ENCODE results near the gene ZNF165. TPM values are rescaled to one million over a fixed set of nuclear protein-coding genes. Genes with fewer than 3 reads are reported as not detected.

The ZNF165 gene
- total and polyA plus RNA-seq, 2 of the 8 experiments (the other 6 are each of a cell fraction or from before 2014, with no cell fraction given): 1.2 to 9.3 TPM

DNA sequence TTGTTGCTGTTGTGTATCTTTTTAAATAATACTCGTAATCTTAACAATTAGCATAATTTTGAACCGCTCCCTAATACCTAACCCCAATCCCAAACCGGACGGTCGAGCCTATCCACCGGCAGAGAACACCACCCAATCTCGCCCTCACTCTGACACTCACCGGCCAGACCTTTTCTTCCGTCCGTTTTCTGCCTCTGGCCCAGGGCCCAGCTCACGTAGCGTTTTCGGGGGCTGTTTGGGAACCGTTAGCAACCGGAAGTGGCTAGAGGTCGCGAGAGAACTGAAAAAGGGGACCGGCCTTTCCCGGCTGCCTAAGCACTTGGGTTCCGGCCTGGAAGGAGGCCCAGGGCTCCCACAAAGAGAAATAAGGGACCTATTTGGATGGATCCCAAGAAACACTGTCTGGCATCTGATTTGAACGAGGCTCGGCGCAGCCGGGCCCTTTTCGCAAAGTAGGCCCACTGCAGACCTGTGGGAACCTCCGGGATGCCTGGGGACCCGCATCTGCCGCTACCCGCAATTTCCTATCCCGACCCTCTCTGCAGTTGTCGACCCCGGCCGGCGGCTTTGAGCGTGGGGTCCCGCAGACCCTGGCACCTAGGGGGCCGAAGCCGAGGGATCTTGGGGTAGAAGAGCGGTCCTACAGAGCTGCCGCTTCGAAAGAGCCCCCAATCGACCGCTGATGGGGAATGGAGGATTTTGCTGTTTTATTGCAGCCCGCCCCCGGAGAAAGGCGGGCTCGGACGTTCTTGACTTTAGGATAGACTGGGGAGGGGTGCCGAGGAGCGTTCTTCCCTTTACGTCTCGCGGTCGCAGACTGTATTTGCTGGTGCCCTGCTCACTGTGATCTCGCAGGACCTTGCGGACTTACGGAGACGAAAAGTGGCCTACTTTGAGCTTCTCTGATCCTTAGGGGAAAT is 56.5 kb downstream of the ZNF165 start (continued):
- TF ChIP-seq, protein P1, sequence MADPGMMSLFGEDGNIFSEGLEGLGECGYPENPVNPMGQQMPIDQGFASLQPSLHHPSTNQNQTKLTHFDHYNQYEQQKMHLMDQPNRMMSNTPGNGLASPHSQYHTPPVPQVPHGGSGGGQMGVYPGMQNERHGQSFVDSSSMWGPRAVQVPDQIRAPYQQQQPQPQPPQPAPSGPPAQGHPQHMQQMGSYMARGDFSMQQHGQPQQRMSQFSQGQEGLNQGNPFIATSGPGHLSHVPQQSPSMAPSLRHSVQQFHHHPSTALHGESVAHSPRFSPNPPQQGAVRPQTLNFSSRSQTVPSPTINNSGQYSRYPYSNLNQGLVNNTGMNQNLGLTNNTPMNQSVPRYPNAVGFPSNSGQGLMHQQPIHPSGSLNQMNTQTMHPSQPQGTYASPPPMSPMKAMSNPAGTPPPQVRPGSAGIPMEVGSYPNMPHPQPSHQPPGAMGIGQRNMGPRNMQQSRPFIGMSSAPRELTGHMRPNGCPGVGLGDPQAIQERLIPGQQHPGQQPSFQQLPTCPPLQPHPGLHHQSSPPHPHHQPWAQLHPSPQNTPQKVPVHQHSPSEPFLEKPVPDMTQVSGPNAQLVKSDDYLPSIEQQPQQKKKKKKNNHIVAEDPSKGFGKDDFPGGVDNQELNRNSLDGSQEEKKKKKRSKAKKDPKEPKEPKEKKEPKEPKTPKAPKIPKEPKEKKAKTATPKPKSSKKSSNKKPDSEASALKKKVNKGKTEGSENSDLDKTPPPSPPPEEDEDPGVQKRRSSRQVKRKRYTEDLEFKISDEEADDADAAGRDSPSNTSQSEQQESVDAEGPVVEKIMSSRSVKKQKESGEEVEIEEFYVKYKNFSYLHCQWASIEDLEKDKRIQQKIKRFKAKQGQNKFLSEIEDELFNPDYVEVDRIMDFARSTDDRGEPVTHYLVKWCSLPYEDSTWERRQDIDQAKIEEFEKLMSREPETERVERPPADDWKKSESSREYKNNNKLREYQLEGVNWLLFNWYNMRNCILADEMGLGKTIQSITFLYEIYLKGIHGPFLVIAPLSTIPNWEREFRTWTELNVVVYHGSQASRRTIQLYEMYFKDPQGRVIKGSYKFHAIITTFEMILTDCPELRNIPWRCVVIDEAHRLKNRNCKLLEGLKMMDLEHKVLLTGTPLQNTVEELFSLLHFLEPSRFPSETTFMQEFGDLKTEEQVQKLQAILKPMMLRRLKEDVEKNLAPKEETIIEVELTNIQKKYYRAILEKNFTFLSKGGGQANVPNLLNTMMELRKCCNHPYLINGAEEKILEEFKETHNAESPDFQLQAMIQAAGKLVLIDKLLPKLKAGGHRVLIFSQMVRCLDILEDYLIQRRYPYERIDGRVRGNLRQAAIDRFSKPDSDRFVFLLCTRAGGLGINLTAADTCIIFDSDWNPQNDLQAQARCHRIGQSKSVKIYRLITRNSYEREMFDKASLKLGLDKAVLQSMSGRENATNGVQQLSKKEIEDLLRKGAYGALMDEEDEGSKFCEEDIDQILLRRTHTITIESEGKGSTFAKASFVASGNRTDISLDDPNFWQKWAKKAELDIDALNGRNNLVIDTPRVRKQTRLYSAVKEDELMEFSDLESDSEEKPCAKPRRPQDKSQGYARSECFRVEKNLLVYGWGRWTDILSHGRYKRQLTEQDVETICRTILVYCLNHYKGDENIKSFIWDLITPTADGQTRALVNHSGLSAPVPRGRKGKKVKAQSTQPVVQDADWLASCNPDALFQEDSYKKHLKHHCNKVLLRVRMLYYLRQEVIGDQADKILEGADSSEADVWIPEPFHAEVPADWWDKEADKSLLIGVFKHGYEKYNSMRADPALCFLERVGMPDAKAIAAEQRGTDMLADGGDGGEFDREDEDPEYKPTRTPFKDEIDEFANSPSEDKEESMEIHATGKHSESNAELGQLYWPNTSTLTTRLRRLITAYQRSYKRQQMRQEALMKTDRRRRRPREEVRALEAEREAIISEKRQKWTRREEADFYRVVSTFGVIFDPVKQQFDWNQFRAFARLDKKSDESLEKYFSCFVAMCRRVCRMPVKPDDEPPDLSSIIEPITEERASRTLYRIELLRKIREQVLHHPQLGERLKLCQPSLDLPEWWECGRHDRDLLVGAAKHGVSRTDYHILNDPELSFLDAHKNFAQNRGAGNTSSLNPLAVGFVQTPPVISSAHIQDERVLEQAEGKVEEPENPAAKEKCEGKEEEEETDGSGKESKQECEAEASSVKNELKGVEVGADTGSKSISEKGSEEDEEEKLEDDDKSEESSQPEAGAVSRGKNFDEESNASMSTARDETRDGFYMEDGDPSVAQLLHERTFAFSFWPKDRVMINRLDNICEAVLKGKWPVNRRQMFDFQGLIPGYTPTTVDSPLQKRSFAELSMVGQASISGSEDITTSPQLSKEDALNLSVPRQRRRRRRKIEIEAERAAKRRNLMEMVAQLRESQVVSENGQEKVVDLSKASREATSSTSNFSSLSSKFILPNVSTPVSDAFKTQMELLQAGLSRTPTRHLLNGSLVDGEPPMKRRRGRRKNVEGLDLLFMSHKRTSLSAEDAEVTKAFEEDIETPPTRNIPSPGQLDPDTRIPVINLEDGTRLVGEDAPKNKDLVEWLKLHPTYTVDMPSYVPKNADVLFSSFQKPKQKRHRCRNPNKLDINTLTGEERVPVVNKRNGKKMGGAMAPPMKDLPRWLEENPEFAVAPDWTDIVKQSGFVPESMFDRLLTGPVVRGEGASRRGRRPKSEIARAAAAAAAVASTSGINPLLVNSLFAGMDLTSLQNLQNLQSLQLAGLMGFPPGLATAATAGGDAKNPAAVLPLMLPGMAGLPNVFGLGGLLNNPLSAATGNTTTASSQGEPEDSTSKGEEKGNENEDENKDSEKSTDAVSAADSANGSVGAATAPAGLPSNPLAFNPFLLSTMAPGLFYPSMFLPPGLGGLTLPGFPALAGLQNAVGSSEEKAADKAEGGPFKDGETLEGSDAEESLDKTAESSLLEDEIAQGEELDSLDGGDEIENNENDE (IDR thresholded peaks at IDR 0.05; ENCODE audit: insufficient replicate concordance, low read length): no peak
- TF ChIP-seq CEBPB (IDR thresholded peaks at IDR 0.05; ENCODE audit: low read depth, low read length): no peak
- TF ChIP-seq SIN3A (conservative IDR thresholded peaks at IDR 0.05 in 1 of 2, IDR thresholded peaks at IDR 0.05 in 1 of 2; ENCODE audit: low read depth in 1 of 2, low read length in 2 of 2): peak; percentile 62 to 94; a peak in 2 of 4 replicates
- TF ChIP-seq TBP (IDR thresholded peaks at IDR 0.05; ENCODE audit: low read depth, low read length): peak; percentile 92
- peak; percentile 63 for TF ChIP-seq PHF8 (conservative IDR thresholded peaks at IDR 0.05; ENCODE audit: low read depth, low read length)
- TF ChIP-seq CHD2 (IDR thresholded peaks at IDR 0.05; ENCODE audit: low read length): peak; percentile 38; the same call in 1 of the 2 replicates
- TF ChIP-seq GTF2F1 (IDR thresholded peaks at IDR 0.05; ENCODE audit: borderline replicate concordance, low read depth, low read length): peak; percentile 54; the same call in 1 of the 2 replicates
- 0 out of 2 replicates have a peak, but pooled peaks have one; percentile 18 for TF ChIP-seq JUN (IDR thresholded peaks at IDR 0.05; ENCODE audit: low read depth, low read length)
- peak; percentile 29 for TF ChIP-seq POLR2AphosphoS5 (IDR thresholded peaks at IDR 0.05; ENCODE audit: low read depth, low read length)
